GM19468 (cell line): Measurements from ENCODE around the gene DNAH14.

ENCODE experiments used
- ATAC-seq: cut with Tn5 transposase; IDR thresholded peaks from one replicate; pipeline ENCODE4 v1.9.1; 2021; ENCODE audit warnings: mild to moderate bottlenecking, moderate library complexity, moderate number of reproducible peaks; ENCODE audit not compliant: unreplicated experiment; ENCODE audit errors: extremely low read depth

Gene DNAH14

GRCh38 chr1:225422795-225423517 lies 493.5 kb downstream of the DNAH14 start:
- no peak for ATAC-seq

GRCh38 chr1:225423518-225423855 lies 494.0 kb downstream of the DNAH14 start:
- no peak for ATAC-seq

- ATAC-seq = no peak
Observed at GRCh38 chr1:225424562-225425200, 495.2 kb downstream of the DNAH14 start.

- no peak for ATAC-seq
Observed at GRCh38 chr1:225425201-225425786, 495.8 kb downstream of the DNAH14 start.

GRCh38 chr1:225426395-225427234 lies 497.1 kb downstream of the DNAH14 start:
- no peak for ATAC-seq

- no peak for ATAC-seq
Observed at GRCh38 chr1:225427235-225428067, 498.0 kb downstream of the DNAH14 start, which contains the start of gene LBR. LBR (minus strand) TSS chr1:225428038; CDS start chr1:225424075, 3,963 bp downstream.

GRCh38 chr1:225428068-225428880 lies 498.8 kb downstream of the DNAH14 start:
- peak; percentile 89 for ATAC-seq

GRCh38 chr1:225428881-225429455 lies 499.5 kb downstream of the DNAH14 start:
- no peak for ATAC-seq

- ATAC-seq = no peak
Observed at GRCh38 chr1:225430301-225430700, 500.8 kb downstream of the DNAH14 start.

- no peak for ATAC-seq
Observed at GRCh38 chr1:225431081-225431863, 501.8 kb downstream of the DNAH14 start.

- no peak for ATAC-seq
Observed at GRCh38 chr1:225434046-225434445, 504.6 kb downstream of the DNAH14 start.

GRCh38 chr1:225435076-225435475 lies 505.6 kb downstream of the DNAH14 start:
- no peak for ATAC-seq

GRCh38 chr1:225435487-225435886 lies 506.0 kb downstream of the DNAH14 start:
- no peak for ATAC-seq

GRCh38 chr1:225435957-225436392 lies 506.5 kb downstream of the DNAH14 start:
- ATAC-seq = peak; percentile 70

GRCh38 chr1:225437710-225438437 lies 508.4 kb downstream of the DNAH14 start:
- ATAC-seq = no peak

- ATAC-seq = no peak
Observed at GRCh38 chr1:225440380-225441221, 511.1 kb downstream of the DNAH14 start.
